ENCODE measurements around the gene MAPT. TPM values are rescaled to one million over a fixed set of nuclear protein-coding genes. Genes with fewer than 3 reads are reported as not detected.

MAPT gene
- total and polyA plus RNA-seq, 2 of the 13 experiments (the other 11 are each of a cell fraction or from before 2014, with no cell fraction given) = 2.1 to 2.8 TPM

GRCh38 chr17:46010597-46011186, 116.3 kb downstream of the MAPT start:
- Histone ChIP-seq H4K20me1 (ENCODE audit: insufficient read depth, low read length) (no peaks in the 10 kb centered on the region), H3K4me2 (ENCODE audit: low read depth, low read length) (no peak overlapping the region), H3K27me3 (ENCODE audit: control insufficient read depth in 1 of 2, insufficient read depth in 2 of 2, low read length in 2 of 2) (no peaks in the 10 kb centered on the region; a peak in 2 of 5 replicates), H3K79me2 (ENCODE audit: insufficient read depth, low read length) (no peaks in the 10 kb centered on the region), H3K4me1 (ENCODE audit: insufficient read depth, low read length) (peaks cover 57% of the 10 kb centered on the region), H3K9me3 (ENCODE audit: low read length) (no peaks in the 10 kb centered on the region), H2AFZ (ENCODE audit: low read length) (no peak overlapping the region), H3K9ac (ENCODE audit: insufficient read depth, low read depth, low read length) (no peak overlapping the region), H3K4me3 (replicated peaks in 1 of 3; ENCODE audit: insufficient read depth in 1 of 3, low read depth in 2 of 3, low read length in 3 of 3) (no peak overlapping the region), H3K36me3 (replicated peaks in 1 of 2; ENCODE audit: control insufficient read depth in 1 of 2, insufficient read depth in 2 of 2, low read length in 2 of 2) (no peaks in the 10 kb centered on the region), H3K27ac (ENCODE audit: extremely low read length, insufficient read depth, low read length) (no peak overlapping the region)
- peak; percentile 53 for DNase-seq (ENCODE audit: low spot score)
- FAIRE-seq = no peak
- BruUV-seq (replicated peaks) = no TSS peak
- 67% methylated on average over 16 of the region's 16 CpGs for WGBS (ENCODE audit: low lambda C conversion rate)
- ATAC-seq = peak; percentile 47
- in situ Hi-C loops (cut with HindIII; ENCODE audit: extremely low pct_ligation_motif_present, low pct_unique_long_range_greater_than_20kb) (loop anchor here (25.0 kb wide), 1 partner anchor 827 kb away; no protein-coding TSS in a partner anchor), intact Hi-C loops (cut with micrococcal nuclease; ENCODE audit: unreplicated experiment) (no loop called here)
- POLR2A ChIA-PET = no interaction called here
- CTCF ChIA-PET (ENCODE audit: low intra/inter-chr PET ratio, low total read pairs) = interaction anchor here (1.2 kb wide), 1 partner anchor 34 kb away, joined by 4 read pairs; no protein-coding TSS in a partner anchor
- TF ChIP-seq RAD21 (CRISPR knock-in tag; IDR thresholded peaks at IDR 0.05) (0 out of 2 replicates have a peak, but pooled peaks have one; percentile 23), ZNF550 (CRISPR knock-in tag; IDR thresholded peaks at IDR 0.05; ENCODE audit: borderline replicate concordance) (no peak), ZMYM3 (CRISPR knock-in tag; IDR thresholded peaks at IDR 0.05) (0 out of 2 replicates have a peak, but pooled peaks have one; percentile 42), SMC3 (IDR thresholded peaks at IDR 0.05; ENCODE audit: low read length) (peak; percentile 31; the same call in 1 of the 2 replicates), GTF3A (CRISPR knock-in tag; conservative IDR thresholded peaks at IDR 0.05) (no peak), STAG1 (CRISPR knock-in tag; IDR thresholded peaks at IDR 0.05) (peak; percentile 40), GRHL1 (CRISPR knock-in tag; conservative IDR thresholded peaks at IDR 0.05) (no peak), SNAPC5 (CRISPR knock-in tag; IDR thresholded peaks at IDR 0.05; ENCODE audit: borderline replicate concordance) (no peak), HOXA3 (CRISPR knock-in tag; IDR thresholded peaks at IDR 0.05) (peak; percentile 24; the same call in 1 of the 2 replicates), WIZ (CRISPR knock-in tag; IDR thresholded peaks at IDR 0.05) (no peak), ARHGAP35 (CRISPR knock-in tag; IDR thresholded peaks at IDR 0.05; ENCODE audit: borderline replicate concordance) (no peak), ZNF850 (CRISPR knock-in tag; conservative IDR thresholded peaks at IDR 0.05) (no peak), ZNF639 (CRISPR knock-in tag; conservative IDR thresholded peaks at IDR 0.05) (no peak), ZNF766 (CRISPR knock-in tag; IDR thresholded peaks at IDR 0.05; ENCODE audit: borderline replicate concordance) (0 out of 2 replicates have a peak, but pooled peaks have one; percentile 39), CAMTA2 (CRISPR knock-in tag; IDR thresholded peaks at IDR 0.05; ENCODE audit: borderline replicate concordance) (no peak), LCORL (IDR thresholded peaks at IDR 0.05) (no peak), LCORL (CRISPR knock-in tag; IDR thresholded peaks at IDR 0.05) (0 out of 2 replicates have a peak, but pooled peaks have one; percentile 18), PCBP1 (IDR thresholded peaks at IDR 0.05; ENCODE audit: borderline replicate concordance, low read depth, low read length) (no peak)
- TF ChIP-seq, protein P1, sequence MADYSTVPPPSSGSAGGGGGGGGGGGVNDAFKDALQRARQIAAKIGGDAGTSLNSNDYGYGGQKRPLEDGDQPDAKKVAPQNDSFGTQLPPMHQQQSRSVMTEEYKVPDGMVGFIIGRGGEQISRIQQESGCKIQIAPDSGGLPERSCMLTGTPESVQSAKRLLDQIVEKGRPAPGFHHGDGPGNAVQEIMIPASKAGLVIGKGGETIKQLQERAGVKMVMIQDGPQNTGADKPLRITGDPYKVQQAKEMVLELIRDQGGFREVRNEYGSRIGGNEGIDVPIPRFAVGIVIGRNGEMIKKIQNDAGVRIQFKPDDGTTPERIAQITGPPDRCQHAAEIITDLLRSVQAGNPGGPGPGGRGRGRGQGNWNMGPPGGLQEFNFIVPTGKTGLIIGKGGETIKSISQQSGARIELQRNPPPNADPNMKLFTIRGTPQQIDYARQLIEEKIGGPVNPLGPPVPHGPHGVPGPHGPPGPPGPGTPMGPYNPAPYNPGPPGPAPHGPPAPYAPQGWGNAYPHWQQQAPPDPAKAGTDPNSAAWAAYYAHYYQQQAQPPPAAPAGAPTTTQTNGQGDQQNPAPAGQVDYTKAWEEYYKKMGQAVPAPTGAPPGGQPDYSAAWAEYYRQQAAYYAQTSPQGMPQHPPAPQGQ (CRISPR knock-in tag; IDR thresholded peaks at IDR 0.05; ENCODE audit: borderline replicate concordance) = no peak

All from HepG2 (cell line).